Thymus (tissue), 2 donors: ENCODE data around the gene KIF7. TPM values are rescaled to one million over a fixed set of nuclear protein-coding genes. Genes with fewer than 3 reads are reported as not detected.

Source experiments
- polyA plus RNA-seq: library from polyadenylated mRNA; stranded (reverse); fragments of 200-250 nt; gene quantifications from one replicate; pipeline ENCODE4 v1.2.3, GENCODE V29; 2013
- total RNA-seq: library from RNA; stranded (reverse); fragments of 120-200 nt; gene quantifications from one replicate; pipeline ENCODE4 v1.2.4, GENCODE V29; 2013
- donor health status: healthy.

The KIF7 gene
- total and polyA plus RNA-seq, 2 donors: 2.7 to 2.9 TPM

Other genes with a start within 250 kb of the KIF7 start
- gene RHCG, start 158.9 kb downstream of the KIF7 start, total RNA-seq: 0.85 TPM
- gene RHCG, start 158.9 kb downstream of the KIF7 start, polyA plus RNA-seq: 9.0 TPM
- gene TICRR, start 80.0 kb downstream of the KIF7 start, total RNA-seq: 3.5 TPM
- 0.32 TPM for gene TICRR, start 80.0 kb downstream of the KIF7 start, polyA plus RNA-seq
- gene PLIN1, start 23.9 kb upstream of the KIF7 start, total RNA-seq: 0.05 TPM
- gene PLIN1, start 23.9 kb upstream of the KIF7 start, polyA plus RNA-seq: 1.0 TPM
- gene PEX11A, start 35.3 kb upstream of the KIF7 start, total RNA-seq: 2.5 TPM
- gene PEX11A, start 35.3 kb upstream of the KIF7 start, polyA plus RNA-seq: 3.8 TPM
- gene WDR93, start 35.3 kb upstream of the KIF7 start, total RNA-seq: 0.09 TPM
- 0.32 TPM for gene WDR93, start 35.3 kb upstream of the KIF7 start, polyA plus RNA-seq
- gene MESP1, start 95.8 kb upstream of the KIF7 start, total RNA-seq: 0.38 TPM
- 0.50 TPM for gene MESP1, start 95.8 kb upstream of the KIF7 start, polyA plus RNA-seq
- 0.19 TPM for gene MESP2, start 120.9 kb upstream of the KIF7 start, total RNA-seq
- gene MESP2, start 120.9 kb upstream of the KIF7 start, polyA plus RNA-seq: 0.16 TPM
- 6.9 TPM for gene ANPEP, start 159.4 kb upstream of the KIF7 start, total RNA-seq
- gene ANPEP, start 159.4 kb upstream of the KIF7 start, polyA plus RNA-seq: 12.5 TPM
- gene AP3S2, start 238.5 kb upstream of the KIF7 start, total RNA-seq: 30.3 TPM
- 12.2 TPM for gene AP3S2, start 238.5 kb upstream of the KIF7 start, polyA plus RNA-seq